Upper lobe of left lung (tissue), 6 donors: ENCODE results near the gene MEAK7. TPM values are rescaled to one million over a fixed set of nuclear protein-coding genes. Genes with fewer than 3 reads are reported as not detected.

Source experiments
- ATAC-seq, 2 donors: fragments of 200-7000 bp; cut with Tn5 transposase; one replicate each; pipeline ENCODE4 v1.9.1; 2022; ENCODE audit warnings: mild to moderate bottlenecking in 2 of 2, moderate library complexity in 2 of 2; ENCODE audit not compliant: low FRiP score in 2 of 2
- DNase-seq, 2 donors: peaks; one replicate each; pipeline ENCODE4 v3.0.0-alpha.2; 2019 to 2020
- H3K27ac ChIP-seq, 4 donors: fragments of 200-600 bp; sonication (generic); one replicate each; pipeline ENCODE4 v1.5.1; 2016 to 2019
- H3K27me3 ChIP-seq, 4 donors: fragments of 200-600 bp; sonication (generic); one replicate each; pipeline ENCODE4 v1.5.1; 2017 to 2019
- H3K36me3 ChIP-seq, 4 donors: fragments of 200-600 bp; sonication (generic); one replicate each; pipeline ENCODE4 v1.5.1; 2016 to 2019
- H3K4me1 ChIP-seq, 4 donors: fragments of 200-600 bp; sonication (generic); one replicate each; pipeline ENCODE4 v1.5.1; 2018 to 2019
- H3K4me3 ChIP-seq, 4 donors: fragments of 200-600 bp; sonication (generic); one replicate each; pipeline ENCODE4 v1.5.1; 2017 to 2019; ENCODE audit warnings: mild to moderate bottlenecking in 2 of 4, moderate library complexity in 1 of 4
- H3K9me3 ChIP-seq, 4 donors: fragments of 200-600 bp; sonication (generic); one replicate each; pipeline ENCODE4 v1.5.1; 2018 to 2019
- CTCF ChIP-seq, 6 experiments: fragments of 450-650 bp in 4 of 6; fragments of 200-600 bp in 2 of 6; sonication (generic) in 2 of 6; IDR thresholded peaks; one replicate each; pipeline ENCODE4 v1.5.1; 2016 to 2019; ENCODE audit warnings: antibody characterized with exemption in 6 of 6
- EP300 ChIP-seq, 4 donors: sonication (generic); formaldehyde crosslinking; IDR thresholded peaks; one replicate each; pipeline ENCODE4 v1.5.1; 2017; ENCODE audit warnings: antibody characterized with exemption in 4 of 4, control low read depth in 2 of 4
- POLR2A ChIP-seq, 4 donors: fragments of 450-650 bp; IDR thresholded peaks; one replicate each; pipeline ENCODE4 v1.5.1; 2016 to 2017; ENCODE audit warnings: antibody characterized with exemption in 4 of 4, mild to moderate bottlenecking in 2 of 4
- POLR2AphosphoS5 ChIP-seq, 2 donors: sonication (generic); formaldehyde crosslinking; IDR thresholded peaks; one replicate each; pipeline ENCODE4 v1.5.1; 2017; ENCODE audit warnings: antibody characterized with exemption in 2 of 2
- WGBS, 2 donors: methylation state at CpG; one replicate each; pipeline ENCODE4 v1.1.5; 2017 to 2018; 5-methylcytosine and 5-hydroxymethylcytosine counted together
- total RNA-seq, 6 donors: library from RNA; depleted of rRNA in 4 of 6; stranded (reverse); fragments of >200 nt in 4 of 6; gene quantifications; one replicate each; pipeline versions ENCODE4 v1.1.0 to v1.2.1, GENCODE V29; 2016 to 2021
- donor health status: DM: no; HTN: no; CAD: no; lungs with moderate emphysema.
- donor health status: DM: no; HTN: yes; CAD: no; lungs with severe emphysema.

MEAK7 gene
- 10 to 100 TPM in 5 of 6 donors, 1 to 10 TPM in 1; 8.5 to 32.8 (median 12.2) TPM for total RNA-seq

GRCh38 chr16:84504420-84505248 is at the start of gene MEAK7:
Gene MEAK7, minus strand, starts transcription at chr16:84504659. Its CDS starts 6,573 bp downstream, at chr16:84498086.
- peaks cover 0 to 8% (median 0%) of the 10 kb centered on the region in 4 donors for H3K36me3 ChIP-seq

GRCh38 chr16:84553873-84554399 is 49.5 kb upstream of the MEAK7 start:
- H3K36me3 ChIP-seq = no peaks in the 10 kb centered on the region
- peak overlapping the region in 2 of 4 donors; percentile 7 to 10 for H3K27ac ChIP-seq
- no peaks in the 10 kb centered on the region for H3K27me3 ChIP-seq
- ATAC-seq = no peak
- TF ChIP-seq EP300 (IDR thresholded peaks at IDR 0.05) = no peak
- no peak for TF ChIP-seq POLR2A (IDR thresholded peaks at IDR 0.05)
- TF ChIP-seq POLR2AphosphoS5 (IDR thresholded peaks at IDR 0.05) = no peak
- TF ChIP-seq CTCF (IDR thresholded peaks at IDR 0.05) = no peak
- H3K9me3 ChIP-seq = no peaks in the 10 kb centered on the region
- whole genome bisulfite sequencing, 2 donors = 74 to 75% methylated on average over 10 to 11 of the region's 11 CpGs
- H3K4me1 ChIP-seq = peaks cover 0 to 2% (median under 1%) of the 10 kb centered on the region in 4 donors
- no peak for DNase-seq
- H3K4me3 ChIP-seq = peak overlapping the region in 1 of 4 donors; percentile 13

More at GRCh38 chr16:84504420-84505248, at the start of gene MEAK7:
- H3K4me3 ChIP-seq = peak within 1 kb of the TSS; percentile 74 to 85 (median 82)
- DNase-seq (peak; percentile 99 to 100), ATAC-seq (peak; percentile 99)
- 2 to 3% methylated on average over 8 to 44 of the region's 45 CpGs for WGBS, 2 donors
- no peaks in the 10 kb centered on the region for H3K9me3 ChIP-seq
- TF ChIP-seq EP300 (IDR thresholded peaks at IDR 0.05) (no peak), POLR2A (IDR thresholded peaks at IDR 0.05) (peak in 3 of 4 donors; percentile 39 to 74 (median 50)), POLR2AphosphoS5 (IDR thresholded peaks at IDR 0.05) (peak; percentile 64 to 65), CTCF (IDR thresholded peaks at IDR 0.05) (peak in 3 of 6 experiments; percentile 10 to 15 (median 12))
- H3K27me3 ChIP-seq = no peaks in the 10 kb centered on the region
- peak within 1 kb of the TSS; percentile 80 to 94 (median 89) for H3K27ac ChIP-seq
- H3K4me1 ChIP-seq = peaks cover 21 to 41% (median 23%) of the 10 kb centered on the region in 4 donors

GRCh38 chr16:84552135-84552534 is 47.7 kb upstream of the MEAK7 start:
- WGBS, 2 donors = 69 to 76% methylated on average over 4 of the region's 4 CpGs
- Histone ChIP-seq H3K4me3 (no peak overlapping the region), H3K27me3 (no peaks in the 10 kb centered on the region), H3K9me3 (no peaks in the 10 kb centered on the region), H3K36me3 (no peaks in the 10 kb centered on the region), H3K27ac (no peak overlapping the region), H3K4me1 (peaks cover 0 to 6% (median 1%) of the 10 kb centered on the region in 4 donors)
- no peak for ATAC-seq
- no peak for DNase-seq
- TF ChIP-seq POLR2A (IDR thresholded peaks at IDR 0.05) (no peak), EP300 (IDR thresholded peaks at IDR 0.05) (no peak)

GRCh38 chr16:84550096-84550495 is 45.6 kb upstream of the MEAK7 start:
- WGBS, 2 donors = 66 to 80% methylated on average over 4 of the region's 4 CpGs
- DNase-seq (no peak), ATAC-seq (no peak)
- Histone ChIP-seq H3K27me3 (no peaks in the 10 kb centered on the region), H3K36me3 (no peaks in the 10 kb centered on the region), H3K4me3 (no peak overlapping the region), H3K9me3 (no peaks in the 10 kb centered on the region), H3K4me1 (peaks cover 0 to 6% (median 1%) of the 10 kb centered on the region in 4 donors), H3K27ac (peak overlapping the region in 2 of 4 donors; percentile 82 to 83)
- no peak for TF ChIP-seq POLR2AphosphoS5 (IDR thresholded peaks at IDR 0.05)
- TF ChIP-seq EP300 (IDR thresholded peaks at IDR 0.05) = no peak
- TF ChIP-seq POLR2A (IDR thresholded peaks at IDR 0.05) = no peak
- TF ChIP-seq CTCF (IDR thresholded peaks at IDR 0.05) = no peak
